LNCaP clone FGC (cell line): ENCODE data around the gene HK3.

Experiments used
- DNase-seq: peaks from one replicate; pipeline ENCODE4 v3.0.0-alpha.2; 2011; ENCODE audit warnings: low read depth
- H3K4me3 ChIP-seq: 2 replicates; pipeline ENCODE4 v1.5.1; 2011; ENCODE audit warnings: mild to moderate bottlenecking, low read depth, low read length, control low read depth
- TF ChIP-seq, protein P1 (sequence below): IDR thresholded peaks from 2 replicates; pipeline ENCODE4 v1.5.1; 2012; ENCODE audit warnings: mild to moderate bottlenecking; ENCODE audit not compliant: control insufficient read depth, insufficient read depth; ENCODE audit errors: extremely low read depth

The HK3 gene

GRCh38 chr5:176854164-176854563 is 45.0 kb downstream of the HK3 start:
- H3K4me3 ChIP-seq = no peak overlapping the region
- TF ChIP-seq, protein P1, sequence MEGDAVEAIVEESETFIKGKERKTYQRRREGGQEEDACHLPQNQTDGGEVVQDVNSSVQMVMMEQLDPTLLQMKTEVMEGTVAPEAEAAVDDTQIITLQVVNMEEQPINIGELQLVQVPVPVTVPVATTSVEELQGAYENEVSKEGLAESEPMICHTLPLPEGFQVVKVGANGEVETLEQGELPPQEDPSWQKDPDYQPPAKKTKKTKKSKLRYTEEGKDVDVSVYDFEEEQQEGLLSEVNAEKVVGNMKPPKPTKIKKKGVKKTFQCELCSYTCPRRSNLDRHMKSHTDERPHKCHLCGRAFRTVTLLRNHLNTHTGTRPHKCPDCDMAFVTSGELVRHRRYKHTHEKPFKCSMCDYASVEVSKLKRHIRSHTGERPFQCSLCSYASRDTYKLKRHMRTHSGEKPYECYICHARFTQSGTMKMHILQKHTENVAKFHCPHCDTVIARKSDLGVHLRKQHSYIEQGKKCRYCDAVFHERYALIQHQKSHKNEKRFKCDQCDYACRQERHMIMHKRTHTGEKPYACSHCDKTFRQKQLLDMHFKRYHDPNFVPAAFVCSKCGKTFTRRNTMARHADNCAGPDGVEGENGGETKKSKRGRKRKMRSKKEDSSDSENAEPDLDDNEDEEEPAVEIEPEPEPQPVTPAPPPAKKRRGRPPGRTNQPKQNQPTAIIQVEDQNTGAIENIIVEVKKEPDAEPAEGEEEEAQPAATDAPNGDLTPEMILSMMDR = no peak
- DNase-seq = no peak

- DNase-seq = no peak
- no peak overlapping the region for H3K4me3 ChIP-seq
- TF ChIP-seq, protein P1 = no peak
Measured at GRCh38 chr5:176853151-176853778, 45.9 kb downstream of the HK3 start.

- TF ChIP-seq, protein P1 = no peak
- no peak for DNase-seq
- H3K4me3 ChIP-seq = no peak overlapping the region
Measured at GRCh38 chr5:176851871-176852658, 47.1 kb downstream of the HK3 start.

- no peak overlapping the region for H3K4me3 ChIP-seq
- DNase-seq = no peak
- TF ChIP-seq, protein P1 = no peak
Measured at GRCh38 chr5:176851380-176851779, 47.8 kb downstream of the HK3 start.

DNA sequence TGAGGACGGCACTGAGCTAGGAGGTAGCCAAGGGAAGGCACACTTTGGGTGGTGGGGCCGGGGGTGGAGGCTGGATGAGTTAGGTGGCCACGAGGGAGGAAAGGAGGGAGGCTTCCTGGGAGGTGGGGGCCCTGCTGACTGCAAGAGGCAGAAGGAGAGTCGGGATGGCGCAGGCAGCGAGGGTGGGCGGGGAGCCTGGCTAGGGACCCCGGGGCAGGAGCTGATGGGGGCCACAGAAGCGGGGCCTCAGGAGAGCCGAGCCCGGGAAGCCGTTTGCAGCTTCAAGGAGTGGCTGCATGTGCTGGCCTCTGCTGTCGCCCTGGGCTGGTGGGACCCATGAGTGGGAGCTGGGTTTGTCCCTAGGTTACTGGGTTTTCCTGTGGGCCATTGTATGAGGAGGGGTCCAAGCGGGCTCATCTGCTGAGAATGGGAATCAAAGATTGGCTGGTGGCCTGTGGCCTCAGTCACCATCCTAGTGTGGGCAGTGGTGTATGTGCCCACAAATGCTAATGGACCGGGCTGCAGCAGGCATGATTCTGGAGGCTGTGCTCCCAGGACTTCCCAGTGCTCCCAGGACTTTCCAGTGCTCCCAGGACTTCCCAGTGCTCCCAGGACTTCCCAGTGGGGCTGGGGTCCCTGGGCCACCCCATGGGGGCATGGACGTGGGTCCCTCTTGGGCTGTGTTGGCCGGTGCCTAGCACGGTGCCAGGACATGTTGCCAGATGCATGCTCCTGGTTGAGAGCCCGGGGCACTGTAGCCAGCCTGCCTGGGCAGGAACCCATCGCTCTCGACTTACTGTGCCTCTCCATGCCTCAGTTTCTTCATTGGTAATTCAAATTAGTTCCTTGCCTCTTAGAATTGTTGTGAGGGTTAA is 48.5 kb downstream of the HK3 start:
- TF ChIP-seq, protein P1 = no peak
- DNase-seq = no peak
- no peak overlapping the region for H3K4me3 ChIP-seq

- no peak overlapping the region for H3K4me3 ChIP-seq
- no peak for DNase-seq
- TF ChIP-seq, protein P1 = no peak
Measured at GRCh38 chr5:176849611-176850227, 49.4 kb downstream of the HK3 start.
